ENCODE results near the gene SLC39A5.

The SLC39A5 gene

GRCh38 chr12:56229082-56229481 is 769 bp upstream of the SLC39A5 start:
- no peak for TF ChIP-seq CTCF (IDR thresholded peaks at IDR 0.05)

GRCh38 chr12:56230432-56231183 is 757 bp downstream of the SLC39A5 start:
- no peak for TF ChIP-seq CTCF (IDR thresholded peaks at IDR 0.05)

GRCh38 chr12:56231184-56231582 is 1.3 kb downstream of the SLC39A5 start:
- no peak for TF ChIP-seq CTCF (IDR thresholded peaks at IDR 0.05)

- TF ChIP-seq CTCF (IDR thresholded peaks at IDR 0.05) = no peak
Measured at GRCh38 chr12:56234746-56235436, 5.0 kb downstream of the SLC39A5 start.

- TF ChIP-seq CTCF (IDR thresholded peaks at IDR 0.05) = no peak
Measured at GRCh38 chr12:56236091-56236490, 6.2 kb downstream of the SLC39A5 start.

- no peak for TF ChIP-seq CTCF (IDR thresholded peaks at IDR 0.05)
Measured at GRCh38 chr12:56236985-56237384, 7.1 kb downstream of the SLC39A5 start.

GRCh38 chr12:56237552-56237951 is 7.7 kb downstream of the SLC39A5 start:
- no peak for TF ChIP-seq CTCF (IDR thresholded peaks at IDR 0.05)
